Caco-2 (cell line): ENCODE data around the gene CTDSPL. TPM values are rescaled to one million over a fixed set of nuclear protein-coding genes. Genes with fewer than 3 reads are reported as not detected.

Source experiments
- BruUV-seq: library from RNA; stranded (reverse); fragments of 400-500 nt; replicated peaks from 2 replicates; lab custom pipeline; 2021; lab: Mats Ljungman, UMichigan
- CTCF ChIA-PET: fragments of 300-600 bp; sonication (Branson Sonifier 250); formaldehyde crosslinking; loops from one replicate; lab custom pipeline; 2022; ENCODE audit warnings: antibody characterized with exemption; lab: Charles Lee
- POLR2A ChIA-PET: fragments of 300-600 bp; sonication (Branson Sonifier 250); formaldehyde crosslinking; loops from one replicate; lab custom pipeline; 2022; ENCODE audit warnings: antibody characterized with exemption; lab: Charles Lee
- DNase-seq, 2 experiments: peaks; one replicate each; pipeline versions ENCODE4 v3.0.0 to v3.0.0-alpha.2; 2020 to 2022
- H3K27me3 ChIP-seq: replicated peaks from 2 replicates; pipeline ENCODE4 v1.6.0; 2011; ENCODE audit warnings: low read length; ENCODE audit not compliant: control insufficient read depth, insufficient read depth
- H3K36me3 ChIP-seq: 2 replicates; pipeline ENCODE4 v1.5.1; 2011; ENCODE audit warnings: low read length; ENCODE audit not compliant: control insufficient read depth, insufficient read depth
- H3K4me1 ChIP-seq: fragments of 250-450 bp; sonication (Bioruptor Pico); 2 replicates; pipeline ENCODE4 v1.5.1; 2020; ENCODE audit warnings: mild to moderate bottlenecking
- H3K4me3 ChIP-seq: 2 replicates; pipeline ENCODE4 v1.5.1; 2011; ENCODE audit warnings: low read depth, mild to moderate bottlenecking, control low read depth, low read length
- H3K9me3 ChIP-seq: fragments of 250-450 bp; sonication (Bioruptor Pico); 2 replicates; pipeline ENCODE4 v1.5.1; 2020; ENCODE audit warnings: mild to moderate bottlenecking, moderate library complexity
- H3K27ac Mint-ChIP-seq: one replicate; pipeline ENCODE4 v1.8.0; 2022; ENCODE audit warnings: mixed read lengths; ENCODE audit not compliant: unreplicated experiment
- H3K27me3 Mint-ChIP-seq: one replicate; pipeline ENCODE4 v1.8.0; 2022; ENCODE audit warnings: mixed read lengths; ENCODE audit not compliant: insufficient read depth, unreplicated experiment
- H3K36me3 Mint-ChIP-seq: one replicate; pipeline ENCODE4 v1.8.0; 2022; ENCODE audit warnings: mild to moderate bottlenecking, mixed read lengths; ENCODE audit not compliant: insufficient read depth, unreplicated experiment
- H3K4me1 Mint-ChIP-seq: one replicate; pipeline ENCODE4 v1.8.0; 2022; ENCODE audit warnings: low read depth, mixed read lengths; ENCODE audit not compliant: unreplicated experiment
- H3K4me3 Mint-ChIP-seq: one replicate; pipeline ENCODE4 v1.8.0; 2022; ENCODE audit warnings: mild to moderate bottlenecking, moderate library complexity, mixed read lengths; ENCODE audit not compliant: unreplicated experiment
- H3K9me3 Mint-ChIP-seq: one replicate; pipeline ENCODE4 v1.8.0; 2022; ENCODE audit warnings: mixed read lengths; ENCODE audit not compliant: unreplicated experiment
- CTCF ChIP-seq, 2 experiments: fragments of 200-600 bp in 1 of 2; IDR thresholded peaks; 1 replicate in 1 of 2; 2 replicates in 1 of 2; pipeline versions ENCODE4 v1.5.1 to v1.8.0; 2011 to 2022; ENCODE audit warnings: antibody characterized with exemption in 1 of 2, control low read depth in 1 of 2, inconsistent platforms in 1 of 2, low read depth in 1 of 2, low read length in 1 of 2, mild to moderate bottlenecking in 1 of 2, moderate library complexity in 1 of 2; ENCODE audit not compliant: insufficient read depth in 1 of 2, severe bottlenecking in 1 of 2, unreplicated experiment in 1 of 2
- intact Hi-C: fragments of 100-400 bp; cut with micrococcal nuclease; formaldehyde crosslinking; loops from one replicate; pipeline ENCODE4 v1.10.0; 2022; ENCODE audit not compliant: unreplicated experiment
- total RNA-seq: library from RNA; stranded (reverse); gene quantifications from 2 replicates; pipeline ENCODE4 v1.2.3, GENCODE V29; 2022

Gene CTDSPL
- total RNA-seq, 1 experiment from 2014 or later, result 60.9 TPM

GRCh38 chr3:37982331-37982730, 120.7 kb downstream of the CTDSPL start:
- TF ChIP-seq CTCF (IDR thresholded peaks at IDR 0.05; ENCODE audit: insufficient read depth in 1 of 2, low read depth in 1 of 2, low read length in 1 of 2, severe bottlenecking in 1 of 2, unreplicated experiment in 1 of 2), result no peak
- intact Hi-C loops, result no loop called here
- ChIA-PET CTCF (interaction anchor here (0.8 kb wide), 1 partner anchor 18 kb away, joined by 3 read pairs; no protein-coding TSS in a partner anchor), POLR2A (no interaction called here)
- Histone ChIP-seq H3K4me1 (peaks cover 56% of the 10 kb centered on the region), H3K36me3 (0 out of 2 replicates have a peak, but pooled peaks cover 1% of the 10 kb centered on the region), H3K9me3 (no peaks in the 10 kb centered on the region), H3K27me3 (no peaks in the 10 kb centered on the region), H3K4me3 (no peak overlapping the region)
- no TSS peak for BruUV-seq
- Mint-ChIP-seq H3K27me3 (no peaks in the 10 kb centered on the region), H3K9me3 (no peaks in the 10 kb centered on the region), H3K4me3 (no peak overlapping the region), H3K36me3 (peaks cover 40% of the 10 kb centered on the region), H3K27ac (no peak overlapping the region), H3K4me1 (peaks cover 28% of the 10 kb centered on the region)
- no peak for DNase-seq

- no peak overlapping the region for H3K4me3 Mint-ChIP-seq
- H3K27ac Mint-ChIP-seq, result no peak overlapping the region
- Histone ChIP-seq H3K27me3 (no peaks in the 10 kb centered on the region), H3K9me3 (no peaks in the 10 kb centered on the region), H3K4me3 (no peak overlapping the region), H3K36me3 (0 out of 2 replicates have a peak, but pooled peaks cover 1% of the 10 kb centered on the region), H3K4me1 (peaks cover 73% of the 10 kb centered on the region)
- CTCF ChIA-PET, result interaction anchor here (0.8 kb wide), 1 partner anchor 10 kb away, joined by 3 read pairs; no protein-coding TSS in a partner anchor
- POLR2A ChIA-PET, result no interaction called here
- TF ChIP-seq CTCF (IDR thresholded peaks at IDR 0.05; ENCODE audit: insufficient read depth in 1 of 2, low read depth in 1 of 2, low read length in 1 of 2, severe bottlenecking in 1 of 2, unreplicated experiment in 1 of 2), result no peak
- no TSS peak for BruUV-seq
- H3K9me3 Mint-ChIP-seq, result no peaks in the 10 kb centered on the region
- peaks cover 50% of the 10 kb centered on the region for H3K36me3 Mint-ChIP-seq
- intact Hi-C loops, result no loop called here
- H3K4me1 Mint-ChIP-seq, result peaks cover 39% of the 10 kb centered on the region
- no peak for DNase-seq
- H3K27me3 Mint-ChIP-seq, result no peaks in the 10 kb centered on the region
Measured at GRCh38 chr3:37984051-37984450, 122.4 kb downstream of the CTDSPL start.

GRCh38 chr3:37984596-37984995, 122.9 kb downstream of the CTDSPL start:
- H3K4me3 Mint-ChIP-seq, result no peak overlapping the region
- intact Hi-C loops, result no loop called here

More at GRCh38 chr3:37984596-37984995, 122.9 kb downstream of the CTDSPL start:
- BruUV-seq, result no TSS peak
- H3K36me3 ChIP-seq, result 0 out of 2 replicates have a peak, but pooled peaks cover 1% of the 10 kb centered on the region
- no peak for DNase-seq
- peaks cover 54% of the 10 kb centered on the region for H3K36me3 Mint-ChIP-seq
- no peaks in the 10 kb centered on the region for H3K9me3 ChIP-seq
- no peak for TF ChIP-seq CTCF (IDR thresholded peaks at IDR 0.05; ENCODE audit: insufficient read depth in 1 of 2, low read depth in 1 of 2, low read length in 1 of 2, severe bottlenecking in 1 of 2, unreplicated experiment in 1 of 2)
- H3K4me1 Mint-ChIP-seq, result peaks cover 45% of the 10 kb centered on the region
- H3K4me3 ChIP-seq, result no peak overlapping the region
- no peaks in the 10 kb centered on the region for H3K27me3 Mint-ChIP-seq
- H3K27ac Mint-ChIP-seq, result peak overlapping the region; percentile 83
- CTCF ChIA-PET, result interaction anchor here (1.0 to 2.6 kb wide), 2 partner anchors 10 to 11 kb away, joined by 4 to 13 read pairs; no protein-coding TSS in a partner anchor
- POLR2A ChIA-PET, result no interaction called here
- H3K9me3 Mint-ChIP-seq, result no peaks in the 10 kb centered on the region
- no peaks in the 10 kb centered on the region for H3K27me3 ChIP-seq
- H3K4me1 ChIP-seq, result peaks cover 77% of the 10 kb centered on the region
